HL-60/S4 treated with retinoic acid at 250 ng/mL for 4 days and 3 days (cell line): ENCODE measurements around the gene ECE2.

Source experiments
- in situ Hi-C: fragments of 300-500 bp; cut with MboI; formaldehyde crosslinking; loops from 2 replicates; pipeline ENCODE4 v1.7.0; 2022; ENCODE audit warnings: low sequenced_read_pairs

ECE2 gene

DNA sequence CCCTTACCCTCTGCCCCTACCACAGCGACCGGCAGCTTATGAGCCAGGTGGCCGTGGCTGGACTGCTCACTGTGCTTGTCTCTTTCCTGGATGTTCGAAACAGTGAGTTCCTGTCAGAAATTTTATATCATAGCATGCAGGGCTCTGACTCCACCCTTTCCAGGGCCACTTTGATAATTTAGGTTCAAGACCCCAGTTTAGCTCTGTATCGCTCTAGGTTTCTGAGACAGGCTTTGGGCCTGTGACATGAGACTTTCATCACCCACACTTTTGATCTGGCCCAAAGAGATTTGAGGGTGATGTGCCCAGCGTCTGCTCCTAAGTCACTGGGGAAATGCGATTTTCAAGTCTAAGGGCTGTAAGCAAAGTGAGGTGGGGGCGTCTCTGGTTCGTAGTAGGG lies 32.1 kb downstream of the ECE2 start:
- in situ Hi-C loops, result no loop called here

DNA sequence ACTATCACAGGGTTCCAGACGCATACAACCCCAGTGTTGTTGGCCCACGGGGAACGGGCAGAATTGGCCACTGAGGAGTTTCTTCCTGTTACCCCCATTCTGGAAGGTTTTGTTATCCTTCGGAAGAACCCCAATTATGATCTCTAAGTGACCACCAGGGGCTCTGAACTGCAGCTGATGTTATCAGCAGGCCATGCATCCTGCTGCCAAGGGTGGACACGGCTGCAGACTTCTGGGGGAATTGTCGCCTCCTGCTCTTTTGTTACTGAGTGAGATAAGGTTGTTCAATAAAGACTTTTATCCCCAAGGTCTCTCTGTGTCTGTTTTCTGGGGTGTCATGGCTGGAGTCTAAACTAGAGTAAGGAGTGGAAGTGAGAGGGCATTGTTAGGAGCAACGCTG lies 32.9 kb downstream of the ECE2 start:
- in situ Hi-C loops, result no loop called here

DNA sequence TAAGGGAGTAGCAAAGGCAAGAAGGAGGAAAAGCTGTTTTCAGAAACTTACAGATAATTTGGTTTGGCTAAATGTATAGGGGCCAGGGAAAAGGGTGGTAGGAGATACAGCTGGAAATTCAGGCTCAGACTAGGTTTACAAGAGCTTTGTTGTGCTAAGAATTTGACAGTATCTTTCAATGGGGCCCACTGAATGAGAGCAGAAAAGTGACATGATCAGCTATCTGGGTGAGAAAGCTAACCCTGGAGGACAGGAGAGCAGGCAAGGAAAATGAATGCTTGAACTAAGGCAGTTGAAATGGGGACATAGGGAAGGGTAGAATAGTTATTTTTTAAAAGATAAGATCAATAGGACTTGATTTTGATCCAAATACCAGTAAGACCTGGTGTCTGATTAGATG lies 35.8 kb downstream of the ECE2 start:
- in situ Hi-C loops, result no loop called here

DNA sequence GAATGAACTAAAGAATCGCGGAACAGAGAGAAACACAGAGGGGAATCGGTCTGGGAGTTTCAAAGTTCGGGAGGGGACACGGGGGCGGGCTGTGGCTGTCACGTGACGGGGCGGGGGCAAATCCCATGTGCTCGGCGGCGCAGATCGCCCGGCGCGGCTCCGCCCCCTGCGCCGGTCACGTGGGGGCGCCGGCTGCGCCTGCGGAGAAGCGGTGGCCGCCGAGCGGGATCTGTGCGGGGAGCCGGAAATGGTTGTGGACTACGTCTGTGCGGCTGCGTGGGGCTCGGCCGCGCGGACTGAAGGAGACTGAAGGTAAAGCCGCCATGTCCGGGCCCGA lies 38.5 kb downstream of the ECE2 start, which contains the start of gene EIF4G1:
Gene EIF4G1 (plus strand): TSS at position 244 of the 337 bp plus-strand sequence. CDS start 1,191 bp downstream, outside the sequence.
- in situ Hi-C loops, result no loop called here

DNA sequence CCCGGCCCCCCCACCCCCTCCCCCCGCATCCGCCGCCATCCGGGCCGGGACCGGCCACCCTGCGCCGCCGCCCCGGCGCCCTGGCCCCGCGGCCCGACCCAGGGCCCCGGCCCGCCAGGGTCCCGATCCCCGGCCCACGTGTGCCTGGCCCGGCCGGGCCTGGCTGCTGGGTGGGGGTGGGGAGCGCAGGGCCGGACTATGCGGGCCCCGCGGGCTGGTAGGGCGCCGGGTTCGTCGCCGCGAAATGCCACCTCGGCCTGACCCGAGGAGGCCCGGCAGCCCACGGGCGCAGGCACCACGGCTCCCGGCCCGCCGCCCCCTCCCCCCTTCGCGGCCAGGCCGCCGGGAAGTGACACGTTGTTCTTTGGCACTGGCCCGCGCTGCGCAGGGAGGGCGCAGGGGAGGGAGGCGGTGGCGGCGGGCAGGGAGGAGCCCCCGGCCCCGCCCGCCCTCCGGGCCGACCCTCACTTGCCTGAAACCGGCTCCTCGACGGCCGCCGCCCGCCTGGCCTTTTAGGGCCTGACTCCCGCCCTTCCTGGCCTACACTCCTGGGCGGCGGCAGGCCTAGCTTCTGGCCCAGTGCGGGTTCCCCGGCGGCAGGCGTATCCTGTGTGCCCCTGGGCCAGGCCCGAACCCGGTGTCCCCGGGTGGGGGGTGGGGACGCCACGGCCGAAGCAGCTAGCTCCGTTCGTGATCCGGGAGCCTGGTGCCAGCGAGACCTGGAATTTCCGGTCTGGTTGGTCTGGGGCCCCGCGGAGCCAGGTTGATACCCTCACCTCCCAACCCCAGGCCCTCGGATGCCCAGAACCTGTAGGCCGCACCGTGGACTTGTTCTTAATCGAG lies 39.1 kb downstream of the ECE2 start:
- in situ Hi-C loops, result no loop called here

DNA sequence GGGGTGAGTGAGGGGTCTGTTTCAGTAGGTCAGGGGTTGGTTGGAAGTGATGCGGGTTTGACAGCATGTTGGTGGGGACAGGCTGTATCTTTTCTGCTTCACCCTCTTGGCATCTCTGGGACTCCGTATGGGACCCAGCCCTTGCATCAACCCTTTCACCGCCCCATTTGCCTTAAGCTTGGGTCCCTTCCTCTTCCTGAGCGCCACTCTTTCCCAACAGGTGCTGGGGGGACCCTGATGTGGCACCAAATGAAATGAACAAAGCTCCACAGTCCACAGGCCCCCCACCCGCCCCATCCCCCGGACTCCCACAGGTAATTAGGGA lies 39.7 kb downstream of the ECE2 start:
- in situ Hi-C loops, result no loop called here

DNA sequence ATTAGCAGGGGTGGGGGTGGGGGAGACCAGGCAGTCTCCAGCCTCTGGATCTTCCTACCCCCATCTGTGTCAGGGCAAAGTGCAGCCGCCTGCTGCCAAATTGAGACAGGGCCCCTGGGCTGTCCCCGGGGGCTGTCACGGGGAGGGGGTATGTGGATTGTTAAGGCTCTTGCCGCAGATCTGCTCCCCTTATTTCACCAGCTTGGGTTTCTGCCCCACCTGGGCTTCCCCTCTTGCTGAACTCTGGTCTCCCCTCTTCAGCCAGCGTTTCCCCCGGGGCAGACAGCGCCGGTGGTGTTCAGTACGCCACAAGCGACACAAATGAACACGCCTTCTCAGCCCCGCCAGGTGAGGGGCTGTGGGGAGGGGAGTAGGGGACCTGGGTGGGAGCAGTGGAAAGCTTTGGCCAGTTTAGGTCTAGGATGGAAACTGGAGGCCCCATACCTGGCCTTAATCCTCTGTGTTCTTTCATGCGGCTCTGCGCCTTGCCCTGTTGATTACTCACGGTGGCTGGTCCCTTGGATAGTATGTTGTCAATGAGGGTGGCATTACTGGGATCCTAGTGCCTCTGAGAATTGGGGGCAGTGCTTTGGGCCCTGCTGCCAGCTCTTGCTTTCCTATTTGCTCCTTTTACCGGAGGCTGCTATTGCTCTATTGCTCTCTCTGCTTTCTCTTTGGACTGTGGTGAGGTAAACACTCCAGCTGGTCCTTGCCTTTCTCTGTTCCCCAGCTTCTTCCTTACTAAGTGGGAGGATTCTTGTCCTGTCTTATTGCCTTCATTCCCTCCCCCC lies 40.2 kb downstream of the ECE2 start:
- in situ Hi-C loops, result no loop called here

DNA sequence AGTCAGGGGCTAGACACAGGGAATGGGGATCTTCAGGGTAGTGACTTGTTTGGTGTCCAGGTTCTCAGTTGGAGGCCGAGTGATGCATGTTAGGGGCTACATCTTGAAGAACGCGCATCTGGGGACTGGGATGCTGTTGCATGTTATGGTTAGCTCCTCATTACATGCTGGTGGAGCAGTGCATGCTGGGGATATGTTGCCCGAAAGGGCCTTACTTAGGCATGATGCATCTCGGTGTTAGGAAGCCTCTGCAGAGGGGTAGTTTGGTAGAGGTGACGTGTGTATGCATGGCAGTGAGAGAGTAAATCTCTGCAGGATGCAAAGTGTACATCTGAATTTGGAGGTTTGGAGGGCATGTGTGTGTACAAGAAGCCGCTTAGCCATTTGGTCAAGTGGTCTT lies 41.0 kb downstream of the ECE2 start:
- in situ Hi-C loops, result no loop called here

DNA sequence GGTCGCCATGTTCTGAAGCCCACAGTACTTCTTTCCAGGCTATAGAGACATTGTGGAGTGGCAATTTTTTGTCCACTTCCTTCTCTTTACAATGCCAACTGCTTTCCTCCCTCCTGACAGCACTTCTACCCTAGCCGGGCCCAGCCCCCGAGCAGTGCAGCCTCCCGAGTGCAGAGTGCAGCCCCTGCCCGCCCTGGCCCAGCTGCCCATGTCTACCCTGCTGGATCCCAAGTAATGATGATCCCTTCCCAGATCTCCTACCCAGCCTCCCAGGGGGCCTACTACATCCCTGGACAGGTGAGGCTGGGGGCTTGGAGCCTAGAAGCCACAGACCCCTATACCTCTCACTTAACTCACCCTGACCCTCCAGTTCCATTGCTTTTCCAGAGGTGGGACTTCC lies 41.4 kb downstream of the ECE2 start:
- in situ Hi-C loops, result no loop called here

DNA sequence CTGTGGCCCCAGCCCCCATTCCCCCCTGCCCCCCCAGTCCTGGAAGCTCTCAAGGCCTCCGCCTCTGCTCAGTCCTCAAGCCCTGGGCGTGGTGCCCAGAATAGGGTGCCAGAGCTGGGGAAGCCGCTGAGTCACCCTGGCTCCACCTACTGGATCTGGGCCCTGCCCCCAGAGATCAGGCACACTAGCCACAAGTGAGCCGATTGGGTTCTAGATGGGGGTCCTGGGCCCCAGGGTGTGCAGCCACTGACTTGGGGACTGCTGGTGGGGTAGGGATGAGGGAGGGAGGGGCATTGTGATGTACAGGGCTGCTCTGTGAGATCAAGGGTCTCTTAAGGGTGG lies 44.3 kb downstream of the ECE2 start:
- in situ Hi-C loops, result no loop called here

DNA sequence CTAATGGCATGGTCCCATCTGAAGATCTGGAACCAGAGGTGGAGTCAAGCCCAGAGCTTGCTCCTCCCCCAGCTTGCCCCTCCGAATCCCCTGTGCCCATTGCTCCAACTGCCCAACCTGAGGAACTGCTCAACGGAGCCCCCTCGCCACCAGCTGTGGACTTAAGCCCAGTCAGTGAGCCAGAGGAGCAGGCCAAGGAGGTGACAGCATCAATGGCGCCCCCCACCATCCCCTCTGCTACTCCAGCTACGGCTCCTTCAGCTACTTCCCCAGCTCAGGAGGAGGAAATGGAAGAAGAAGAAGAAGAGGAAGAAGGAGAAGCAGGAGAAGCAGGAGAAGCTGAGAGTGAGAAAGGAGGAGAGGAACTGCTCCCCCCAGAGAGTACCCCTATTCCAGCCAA lies 45.8 kb downstream of the ECE2 start:
- in situ Hi-C loops, result no loop called here

DNA sequence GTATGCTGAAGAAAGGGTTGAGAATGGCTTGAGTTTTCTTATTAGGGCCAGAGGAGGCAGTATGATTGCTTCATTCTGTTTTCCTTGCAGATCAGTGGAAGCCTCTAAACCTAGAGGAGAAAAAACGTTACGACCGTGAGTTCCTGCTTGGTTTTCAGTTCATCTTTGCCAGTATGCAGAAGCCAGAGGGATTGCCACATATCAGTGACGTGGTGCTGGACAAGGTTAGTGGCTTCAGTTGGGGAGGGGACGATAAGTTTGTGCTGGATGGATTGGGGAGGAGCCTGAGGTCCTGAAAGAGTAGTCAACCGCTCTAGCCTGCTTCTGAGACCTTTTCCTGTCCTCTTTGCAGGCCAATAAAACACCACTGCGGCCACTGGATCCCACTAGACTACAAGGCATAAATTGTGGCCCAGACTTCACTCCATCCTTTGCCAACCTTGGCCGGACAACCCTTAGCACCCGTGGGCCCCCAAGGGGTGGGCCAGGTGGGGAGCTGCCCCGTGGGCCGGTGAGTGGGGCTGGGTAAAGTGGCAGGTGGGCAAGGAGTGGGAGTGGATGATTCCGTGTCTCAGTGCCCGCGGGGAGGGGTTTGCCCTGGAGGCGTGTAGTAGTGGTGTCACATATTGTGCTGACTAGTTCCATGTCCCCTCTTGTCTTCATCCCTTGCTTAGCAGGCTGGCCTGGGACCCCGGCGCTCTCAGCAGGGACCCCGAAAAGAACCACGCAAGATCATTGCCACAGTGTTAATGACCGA lies 47.1 kb downstream of the ECE2 start:
- in situ Hi-C loops, result no loop called here

DNA sequence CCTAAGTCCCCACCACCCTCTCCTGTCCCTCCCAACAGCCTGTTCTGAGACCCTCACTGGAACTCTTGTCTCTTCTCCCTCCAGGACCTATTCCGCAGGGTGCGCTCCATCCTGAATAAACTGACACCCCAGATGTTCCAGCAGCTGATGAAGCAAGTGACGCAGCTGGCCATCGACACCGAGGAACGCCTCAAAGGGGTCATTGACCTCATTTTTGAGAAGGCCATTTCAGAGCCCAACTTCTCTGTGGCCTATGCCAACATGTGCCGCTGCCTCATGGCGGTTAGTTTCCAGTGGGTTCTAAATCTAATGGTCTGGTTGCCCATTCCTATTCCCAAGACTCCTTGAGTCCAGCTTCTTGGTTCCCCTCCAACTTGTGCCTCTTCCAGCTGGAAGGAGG lies 47.9 kb downstream of the ECE2 start:
- in situ Hi-C loops, result no loop called here

DNA sequence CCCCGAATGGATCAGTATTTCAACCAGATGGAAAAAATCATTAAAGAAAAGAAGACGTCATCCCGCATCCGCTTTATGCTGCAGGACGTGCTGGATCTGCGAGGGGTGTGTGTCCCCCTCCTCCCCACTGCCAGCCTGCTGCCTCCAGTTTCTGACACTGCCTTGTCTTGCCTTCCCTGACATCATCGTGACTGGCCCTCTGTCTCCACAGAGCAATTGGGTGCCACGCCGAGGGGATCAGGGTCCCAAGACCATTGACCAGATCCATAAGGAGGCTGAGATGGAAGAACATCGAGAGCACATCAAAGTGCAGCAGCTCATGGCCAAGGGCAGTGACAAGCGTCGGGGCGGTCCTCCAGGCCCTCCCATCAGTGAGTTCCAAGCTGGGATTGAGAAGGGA lies 49.4 kb downstream of the ECE2 start:
- in situ Hi-C loops, result no loop called here

DNA sequence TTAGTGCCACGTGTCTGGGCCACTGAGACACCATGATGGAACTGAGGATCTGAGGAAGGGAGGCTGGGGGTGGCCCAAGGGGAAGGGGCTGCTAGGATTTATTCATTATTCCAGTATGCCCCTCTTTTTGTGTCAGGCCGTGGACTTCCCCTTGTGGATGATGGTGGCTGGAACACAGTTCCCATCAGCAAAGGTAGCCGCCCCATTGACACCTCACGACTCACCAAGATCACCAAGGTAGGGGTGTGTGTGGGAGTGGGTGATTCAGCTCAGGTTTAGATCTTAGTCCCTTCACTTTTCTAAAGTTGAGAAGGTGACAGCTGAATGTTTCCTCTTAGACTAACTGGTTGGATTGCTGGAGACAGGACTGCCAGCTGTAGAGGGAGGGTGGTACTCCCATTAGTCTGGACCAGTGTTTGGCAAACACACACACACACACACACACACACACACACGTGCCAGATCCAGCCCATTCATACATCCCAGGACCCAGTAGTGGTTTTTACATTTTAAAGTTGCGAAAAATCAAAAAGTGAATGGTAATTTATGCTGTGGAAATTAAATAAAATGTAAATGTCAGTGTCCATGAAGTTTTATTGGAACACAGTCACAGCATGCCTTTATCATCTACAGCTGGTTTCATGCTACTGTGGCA lies 50.0 kb downstream of the ECE2 start:
- in situ Hi-C loops, result no loop called here

DNA sequence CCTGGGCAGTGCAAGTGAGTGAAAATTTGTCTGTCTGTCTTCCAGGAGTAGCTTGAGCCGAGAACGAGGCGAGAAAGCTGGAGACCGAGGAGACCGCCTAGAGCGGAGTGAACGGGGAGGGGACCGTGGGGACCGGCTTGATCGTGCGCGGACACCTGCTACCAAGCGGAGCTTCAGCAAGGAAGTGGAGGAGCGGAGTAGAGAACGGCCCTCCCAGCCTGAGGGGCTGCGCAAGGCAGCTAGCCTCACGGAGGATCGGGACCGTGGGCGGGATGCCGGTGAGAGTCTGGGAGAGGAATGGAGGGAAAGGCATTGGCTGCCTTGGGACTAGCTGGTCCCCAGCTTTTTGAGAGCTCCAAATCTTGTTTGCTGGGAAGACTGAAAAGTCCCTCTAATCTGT lies 51.3 kb downstream of the ECE2 start:
- in situ Hi-C loops, result no loop called here

DNA sequence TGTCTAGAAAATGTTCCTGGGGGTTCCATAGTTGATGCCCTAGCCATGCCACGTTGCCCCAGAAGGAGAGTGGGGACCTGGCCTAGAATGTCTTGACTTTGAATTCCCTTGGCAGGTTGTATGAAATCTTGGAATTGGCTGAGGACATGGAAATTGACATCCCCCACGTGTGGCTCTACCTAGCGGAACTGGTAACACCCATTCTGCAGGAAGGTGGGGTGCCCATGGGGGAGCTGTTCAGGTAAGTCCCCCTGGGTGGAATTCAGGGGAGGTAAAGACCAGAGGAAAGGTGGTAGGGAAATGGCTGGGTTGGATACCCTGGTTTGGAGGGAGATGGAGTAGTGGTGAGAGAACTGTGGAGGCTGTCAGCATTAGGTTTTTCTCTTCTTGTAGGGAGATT lies 52.7 kb downstream of the ECE2 start:
- in situ Hi-C loops, result no loop called here

DNA sequence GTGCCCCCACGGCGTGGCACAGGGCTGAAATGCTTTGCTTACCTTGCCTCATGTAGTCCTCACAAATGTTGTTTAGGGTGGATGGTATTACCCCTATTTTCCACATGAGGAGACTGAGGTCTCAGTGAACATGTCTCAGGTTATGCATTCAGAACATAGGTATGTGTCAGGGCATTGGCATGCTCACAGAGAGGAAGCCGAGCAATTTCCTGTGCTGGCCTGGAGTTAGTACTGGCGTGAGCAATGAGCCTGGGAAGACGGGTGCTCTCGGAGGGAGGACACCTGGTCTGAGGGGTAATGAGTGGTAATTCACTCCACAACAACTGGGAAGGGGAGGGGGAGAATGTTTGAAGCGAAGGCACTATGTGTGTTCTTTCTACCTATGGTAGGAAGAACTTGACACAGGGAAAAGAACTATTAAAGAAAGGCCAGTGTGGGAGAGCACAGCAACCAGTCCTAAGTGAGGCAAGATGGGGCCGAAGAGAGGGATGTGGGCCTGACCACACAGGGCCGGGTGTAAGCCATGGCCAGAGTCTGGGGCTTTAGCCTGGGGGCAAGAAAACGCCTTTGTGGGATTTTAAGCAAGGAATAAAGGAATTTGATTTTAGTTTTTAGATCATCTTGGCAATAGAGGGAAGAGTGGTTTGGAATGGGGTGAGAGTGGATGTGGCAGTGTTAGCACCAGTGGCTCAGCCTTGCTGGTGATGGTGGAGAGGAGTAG lies 56.7 kb downstream of the ECE2 start:
- in situ Hi-C loops, result no loop called here

DNA sequence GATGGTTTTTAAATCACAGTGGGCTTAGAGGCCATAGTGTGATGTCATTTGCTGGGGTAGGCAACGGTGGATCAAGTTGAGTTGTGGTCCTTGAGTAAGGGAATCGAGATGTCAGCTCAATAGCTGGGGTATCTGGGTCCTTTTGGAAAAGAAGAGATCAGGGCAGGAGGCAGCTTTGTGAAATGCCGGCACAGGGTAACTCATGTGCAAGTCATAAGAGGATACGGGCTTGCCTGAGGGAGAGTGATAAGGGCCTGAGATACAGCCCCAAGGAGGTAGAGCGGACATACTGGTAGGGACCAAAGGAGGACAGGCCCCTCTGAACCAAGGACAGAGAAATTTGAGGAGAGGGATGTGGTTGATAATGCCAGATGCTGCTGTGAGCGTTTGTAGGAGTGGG lies 57.4 kb downstream of the ECE2 start:
- in situ Hi-C loops, result no loop called here

DNA sequence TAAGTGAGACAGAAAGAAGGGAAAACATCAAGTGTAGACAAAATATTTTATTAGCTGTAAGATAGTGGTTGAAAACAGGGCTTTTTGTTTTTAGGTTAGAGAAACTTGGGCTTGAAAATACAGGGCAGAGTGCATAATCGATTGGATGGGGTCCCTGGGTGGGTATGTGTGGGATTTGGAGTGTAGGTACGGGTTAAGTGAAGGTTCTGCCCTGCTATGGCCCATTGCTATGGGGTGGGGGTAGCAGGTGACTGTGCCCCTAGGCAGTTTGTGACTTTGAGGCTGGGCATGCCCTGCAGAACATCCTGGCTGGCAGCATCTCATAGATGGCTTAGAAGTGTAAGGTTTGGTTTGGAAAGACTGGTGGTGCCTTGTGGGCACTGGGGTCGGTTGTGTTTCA lies 57.9 kb downstream of the ECE2 start:
- in situ Hi-C loops, result no loop called here
